Measurements from ENCODE around the gene TBC1D16.
A peak's percentile ranks its signal among the peaks of the same experiment; 100 is the strongest.
"Not testable (repeated sequence)": the region's sequence is repeated elsewhere in the genome, so short reads cannot be mapped to it uniquely, and the experiment has no call there.

TBC1D16 gene

DNA sequence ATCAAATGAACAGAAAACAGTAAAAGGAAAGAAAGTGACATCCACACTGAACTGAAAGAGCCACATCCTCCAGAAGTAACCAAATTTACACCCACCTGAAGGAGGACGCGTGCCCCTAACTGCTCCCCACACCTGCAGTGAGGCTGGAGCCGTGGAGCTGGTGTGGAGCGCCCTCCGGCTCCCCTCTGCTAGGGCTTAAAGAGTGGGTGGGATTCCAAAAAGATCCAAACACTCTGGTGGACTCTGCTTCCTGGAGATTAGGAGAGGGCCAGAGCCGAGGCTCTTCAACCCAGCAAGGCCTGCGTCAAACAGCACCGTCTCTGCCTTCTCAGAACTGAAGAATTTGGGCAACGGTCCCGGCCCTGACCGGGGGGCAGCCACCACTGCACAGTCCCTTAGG is 16.0 kb upstream of the TBC1D16 start:
- no peak for DNase-seq

DNA sequence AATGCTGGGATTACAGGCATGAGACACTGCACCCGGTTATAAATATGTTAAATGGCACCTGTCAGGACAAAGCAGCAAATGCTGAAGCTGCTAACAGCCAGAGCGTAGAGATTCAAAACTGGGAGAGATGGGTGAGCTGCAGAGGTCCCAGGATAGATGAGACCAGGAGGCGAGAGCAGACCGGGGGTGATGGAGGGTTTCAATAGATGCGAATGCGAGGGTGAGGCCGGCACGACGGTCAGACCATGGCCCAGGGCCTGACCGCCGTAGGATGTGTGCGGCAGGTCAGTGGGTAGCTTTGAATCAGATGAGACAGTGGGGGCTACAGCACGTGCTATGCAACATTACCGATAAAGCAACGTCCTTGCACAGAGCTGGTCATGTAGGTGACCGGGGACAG is 15.0 kb upstream of the TBC1D16 start:
- DNase-seq: no peak

DNA sequence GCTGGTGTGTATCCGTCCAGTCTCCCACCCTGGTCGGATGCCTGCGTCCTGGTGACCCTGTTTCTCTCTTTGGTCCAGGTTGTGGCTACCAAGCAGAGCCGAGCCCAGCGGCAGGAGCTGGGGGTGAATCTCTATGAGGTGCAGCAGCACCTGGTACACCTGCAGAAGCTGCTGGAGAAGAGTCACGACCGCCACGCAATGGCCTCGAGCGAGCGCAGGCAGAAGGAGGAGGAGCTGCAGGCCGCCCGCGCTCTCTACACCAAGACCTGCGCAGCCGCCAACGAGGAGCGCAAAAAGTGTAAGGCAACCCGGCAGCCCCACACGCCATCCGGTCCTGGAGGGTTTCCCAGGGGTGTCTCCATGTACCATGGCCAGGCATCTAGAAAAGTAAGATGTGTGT is 14.3 kb upstream of the TBC1D16 start:
- no peak for DNase-seq

DNA sequence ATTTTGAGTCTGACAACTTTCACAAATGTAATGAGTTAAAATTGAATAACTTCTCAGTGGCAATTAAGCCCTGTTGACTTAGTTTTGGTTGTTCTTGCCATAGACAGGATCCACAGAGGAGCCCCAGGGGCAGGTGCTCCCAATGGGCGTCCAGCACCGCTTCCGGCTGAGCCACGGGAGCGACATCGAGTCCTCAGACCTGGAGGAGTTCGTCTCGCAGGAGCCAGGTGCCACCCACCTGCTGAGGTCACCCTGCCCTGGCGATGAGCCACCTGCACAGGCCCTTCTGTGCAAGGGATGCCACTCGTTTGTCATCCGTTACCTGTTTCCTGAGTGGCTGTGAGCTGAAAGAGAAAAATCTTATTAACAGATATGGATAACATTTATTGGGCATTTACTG is 11.5 kb upstream of the TBC1D16 start:
- no peak for DNase-seq

DNA sequence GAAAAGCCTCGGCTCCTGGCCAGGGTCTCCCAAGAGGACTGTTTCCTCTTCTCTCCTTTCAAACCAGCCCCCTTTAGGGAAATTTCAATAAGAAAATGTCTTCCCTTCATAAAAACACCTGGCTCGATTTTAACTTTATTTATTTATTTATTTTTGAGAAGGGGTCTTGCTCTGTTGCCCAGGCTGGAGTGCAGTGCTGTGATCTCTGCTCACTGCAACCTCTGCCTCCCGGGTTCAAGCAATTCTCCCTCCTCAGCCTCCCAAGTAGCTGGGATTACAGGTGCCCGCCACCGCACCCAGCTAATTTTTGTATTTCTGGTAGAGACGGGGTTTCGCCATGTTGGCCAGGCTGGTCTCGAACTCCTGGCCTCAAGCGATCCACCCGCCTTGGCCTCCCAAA is 11.0 kb upstream of the TBC1D16 start:
- DNase-seq: not testable (repeated sequence)

DNA sequence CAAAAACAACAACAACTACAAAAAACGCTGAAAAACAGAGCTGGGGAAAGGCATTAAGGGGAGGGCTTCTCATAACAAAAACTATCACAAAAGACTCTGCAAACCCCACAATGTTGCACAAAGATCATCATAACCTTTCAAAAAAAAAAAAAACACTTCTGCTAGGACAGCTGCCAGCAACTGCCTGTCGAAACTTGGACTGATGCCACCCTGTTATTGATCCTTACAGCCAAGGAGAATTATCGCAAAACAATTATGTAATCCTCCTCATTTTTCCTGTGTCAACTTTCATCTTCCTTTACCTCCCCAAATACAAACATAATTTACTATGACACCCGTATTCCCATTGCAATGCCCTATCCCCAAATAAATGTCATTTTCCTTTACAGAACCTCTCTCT is 10.0 kb upstream of the TBC1D16 start:
- no peak for DNase-seq

DNA sequence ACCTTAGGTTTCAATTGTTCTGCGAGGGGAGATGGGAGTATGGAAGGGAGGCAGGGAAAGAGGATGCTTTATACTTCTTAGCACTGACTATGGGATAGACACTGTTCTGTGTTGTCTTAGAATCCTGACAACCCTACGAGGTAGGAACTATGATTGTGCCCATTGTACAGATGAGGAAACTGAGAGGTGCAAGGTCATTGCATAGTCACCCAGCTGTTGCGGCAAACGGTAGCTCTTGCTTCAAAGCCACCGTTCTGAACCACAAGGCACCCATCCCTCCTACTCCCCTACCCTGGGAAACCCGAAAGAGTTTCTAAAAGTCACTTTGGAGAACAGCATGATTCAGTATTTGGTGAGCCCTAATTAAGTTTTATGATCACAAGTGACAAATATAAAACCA is 8.3 kb upstream of the TBC1D16 start:
- no peak for DNase-seq

DNA sequence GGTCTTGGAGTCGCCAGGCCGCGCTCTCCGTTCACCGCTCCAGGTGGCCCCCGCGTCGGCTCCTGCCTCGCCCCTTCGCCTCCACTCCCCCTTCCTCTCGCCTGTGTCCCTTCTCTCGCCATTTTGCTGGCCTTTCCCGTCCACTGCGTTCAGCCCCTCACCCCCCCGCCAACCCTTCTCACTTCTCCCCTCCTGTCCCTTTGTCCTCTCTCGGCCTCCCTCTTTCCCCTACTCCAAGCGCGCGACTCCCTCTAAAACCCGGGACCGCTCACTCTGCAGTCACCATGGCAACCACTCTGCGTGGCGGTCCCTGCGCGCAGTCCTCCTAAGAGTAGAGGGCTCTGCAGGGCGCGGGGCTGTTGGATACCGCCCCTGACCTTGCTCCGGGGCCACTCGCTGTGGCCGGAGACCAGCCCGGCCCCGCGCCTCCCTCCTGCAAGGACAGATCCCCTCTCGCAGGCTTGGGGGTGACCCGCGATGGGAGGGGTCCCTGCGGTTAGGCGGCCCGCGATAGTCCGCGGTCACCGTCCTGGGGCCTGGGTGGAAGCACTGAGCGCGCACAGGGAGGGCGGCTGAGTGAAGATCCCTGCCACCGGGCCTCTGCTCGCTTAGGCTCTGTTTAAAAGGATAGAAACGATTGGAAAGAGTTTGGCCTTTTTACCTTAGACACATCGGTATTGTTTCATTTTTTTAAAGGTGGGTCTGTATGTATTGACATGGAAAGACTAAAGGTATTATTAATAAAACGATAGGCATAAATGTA is 1.2 kb upstream of the TBC1D16 start:
- DNase-seq: peak in 22 of 56 donors; percentile 18 to 69 (median 41)

DNA sequence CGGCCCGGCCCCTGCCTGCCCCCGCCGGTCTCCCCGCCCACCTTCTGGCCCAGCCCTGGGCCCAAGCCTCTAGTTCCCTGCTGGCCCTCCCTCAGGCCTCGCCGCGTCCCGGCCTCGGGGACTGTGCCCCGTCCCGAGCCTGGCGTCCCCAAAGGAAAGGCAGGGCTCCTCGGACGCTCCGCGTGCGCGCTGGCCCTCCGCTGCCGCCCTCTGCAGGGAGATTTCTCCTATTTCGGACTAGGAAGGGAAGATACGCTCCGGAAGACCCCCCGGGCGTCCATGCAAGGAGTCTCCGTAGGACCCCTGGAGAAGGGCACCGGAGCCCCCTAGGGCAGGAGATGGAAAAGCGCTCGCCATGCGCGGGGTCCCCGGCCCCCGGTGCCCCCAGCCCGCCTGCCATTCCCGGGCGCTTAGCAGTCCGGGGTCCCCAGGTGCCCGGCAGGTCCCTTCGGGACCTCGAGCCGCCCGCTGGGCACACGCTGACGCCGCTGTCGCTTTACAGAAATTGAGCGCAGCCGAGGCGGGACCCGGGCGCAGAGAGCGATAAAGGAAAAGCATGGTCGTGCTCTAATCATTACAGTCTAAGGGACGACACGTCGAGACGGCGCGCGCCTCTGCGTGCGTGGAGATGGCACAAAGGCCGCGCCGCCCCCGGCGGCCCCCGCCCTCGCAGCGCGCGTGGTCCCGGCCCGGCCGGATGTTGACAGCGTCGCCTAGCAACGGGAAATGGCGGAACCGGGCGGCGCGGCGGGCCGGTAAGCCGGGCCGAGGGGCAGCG is 454 bp upstream of the TBC1D16 start, which contains the start of gene CCDC40:
Gene CCDC40 (plus strand): TSS at position 706 of the 778 bp plus-strand sequence. CDS start 21 bp downstream, at position 727.
- DNase-seq: peak in 51 of 56 donors; percentile 15 to 82 (median 53)

DNA sequence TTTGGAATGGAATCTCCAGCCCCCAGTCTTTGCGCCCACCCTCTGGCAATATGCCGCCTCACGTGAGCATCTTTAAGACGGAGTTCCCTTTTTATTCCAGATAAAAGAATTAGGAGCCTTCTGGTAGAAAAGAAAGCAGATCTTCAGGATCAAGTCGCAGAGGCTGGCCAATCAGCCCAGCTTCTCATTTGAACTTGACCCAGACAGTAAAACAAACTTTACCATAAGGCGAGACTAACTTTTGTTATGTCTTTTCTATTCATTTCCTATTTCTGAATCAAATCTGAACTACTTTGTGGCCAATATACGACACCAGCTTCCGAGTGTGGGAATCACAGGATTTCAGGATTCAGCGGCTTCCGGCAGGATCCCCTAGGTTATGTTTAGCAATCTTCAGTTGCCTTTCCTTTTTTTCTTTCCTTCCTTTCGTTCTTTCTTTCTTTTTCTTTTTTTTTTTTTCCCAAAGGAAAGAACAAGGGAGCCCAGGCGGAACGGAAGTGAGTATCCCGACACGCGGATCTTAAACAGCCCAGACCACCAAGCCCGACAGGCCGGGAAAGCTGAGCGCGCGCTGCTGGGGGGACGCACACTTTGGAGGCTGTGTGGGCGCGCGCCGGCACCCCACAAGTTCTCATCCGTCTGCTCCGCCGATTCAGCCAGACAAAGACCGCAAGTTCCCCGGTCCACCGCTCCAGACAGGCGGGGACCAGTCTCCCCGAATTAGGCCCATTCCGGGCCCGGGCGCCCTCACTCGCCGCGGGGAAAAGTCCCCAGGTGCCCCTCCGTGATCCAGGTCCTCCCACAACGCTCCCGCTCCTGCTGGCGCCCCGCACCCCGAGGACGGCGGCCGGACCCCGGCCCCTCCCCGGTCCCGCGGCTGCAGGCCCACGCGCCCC is 633 bp downstream of the TBC1D16 start:
- DNase-seq: peak in 4 of 56 donors; percentile 10 to 43 (median 26)

DNA sequence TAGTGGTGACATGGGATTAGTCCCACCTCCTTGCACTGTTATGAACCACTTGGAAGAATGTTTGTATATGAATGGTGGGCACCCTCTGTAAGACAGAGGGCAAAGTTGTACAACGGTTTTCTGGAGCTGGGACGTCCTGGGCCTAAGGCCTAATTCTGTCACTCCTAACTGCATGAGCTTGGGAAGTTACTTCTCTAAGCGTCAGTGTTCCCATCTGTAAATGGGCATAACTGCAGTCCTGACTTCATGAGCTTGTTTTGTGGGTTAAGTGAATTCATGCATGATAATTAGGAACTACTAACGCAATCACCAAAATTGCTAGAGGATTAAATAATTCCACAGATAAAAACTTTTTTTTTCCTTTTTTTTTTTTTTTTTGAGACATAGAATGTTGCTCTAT is 1.8 kb downstream of the TBC1D16 start:
- DNase-seq: no peak

DNA sequence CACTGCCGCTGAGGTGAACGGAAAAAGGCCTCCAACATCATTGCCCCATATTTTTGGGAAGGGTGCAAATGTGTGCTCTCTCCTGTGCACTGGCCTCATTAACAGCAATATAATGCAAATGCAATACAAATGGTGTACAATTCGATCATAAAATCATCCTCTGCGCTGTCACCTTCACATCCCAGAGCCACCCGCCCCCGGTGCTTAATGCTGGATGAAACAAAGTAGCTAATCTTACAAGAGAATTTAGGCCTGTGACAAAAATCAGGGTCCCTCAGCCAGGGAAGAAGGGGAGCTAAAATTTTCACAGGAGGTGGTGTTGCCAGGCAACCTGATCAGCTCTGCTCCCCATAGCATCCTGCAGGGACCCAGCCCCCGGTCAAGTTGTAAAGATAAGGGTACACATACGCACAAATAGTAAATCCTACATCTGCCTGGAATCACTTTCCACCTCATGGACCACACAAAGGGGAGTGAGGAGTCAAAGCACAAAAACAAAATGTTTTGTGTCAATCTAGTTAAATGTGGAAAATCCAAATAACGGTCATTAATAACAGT is 3.0 kb downstream of the TBC1D16 start:
- DNase-seq: no peak

DNA sequence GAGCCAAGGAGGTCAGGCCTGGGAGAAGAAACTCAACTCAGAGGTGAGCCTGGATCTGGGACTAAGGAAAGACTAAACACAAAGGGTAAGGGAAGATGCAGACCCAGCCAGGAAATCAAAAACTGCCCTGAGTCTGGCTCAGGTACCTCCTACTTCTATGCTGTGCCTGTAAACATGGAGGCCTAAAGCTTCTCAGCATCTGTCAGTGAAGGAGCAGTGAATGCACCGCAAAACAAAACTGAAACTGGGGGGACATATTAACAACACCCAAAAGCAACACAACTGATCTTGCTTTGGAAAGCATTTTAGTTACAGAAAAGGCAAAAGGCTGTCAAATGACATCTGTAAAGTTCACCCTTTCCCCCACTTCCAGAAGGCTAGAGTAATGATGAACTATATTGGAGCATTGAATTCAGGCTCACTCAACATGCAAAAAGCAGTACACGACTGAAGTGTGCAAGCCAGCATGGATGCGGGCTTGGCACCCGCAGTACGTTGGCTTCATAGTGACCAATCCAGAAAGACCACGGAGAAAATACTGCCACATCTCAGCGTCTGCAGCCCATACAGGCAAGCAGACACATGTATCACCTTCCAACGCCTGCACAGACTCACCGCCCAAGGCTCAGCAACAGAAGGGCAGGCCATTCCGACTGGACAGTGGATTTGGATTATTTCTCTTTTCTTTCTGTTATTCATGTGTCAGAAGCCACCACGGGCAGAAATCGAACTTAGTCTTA is 3.8 kb downstream of the TBC1D16 start:
- DNase-seq: no peak

DNA sequence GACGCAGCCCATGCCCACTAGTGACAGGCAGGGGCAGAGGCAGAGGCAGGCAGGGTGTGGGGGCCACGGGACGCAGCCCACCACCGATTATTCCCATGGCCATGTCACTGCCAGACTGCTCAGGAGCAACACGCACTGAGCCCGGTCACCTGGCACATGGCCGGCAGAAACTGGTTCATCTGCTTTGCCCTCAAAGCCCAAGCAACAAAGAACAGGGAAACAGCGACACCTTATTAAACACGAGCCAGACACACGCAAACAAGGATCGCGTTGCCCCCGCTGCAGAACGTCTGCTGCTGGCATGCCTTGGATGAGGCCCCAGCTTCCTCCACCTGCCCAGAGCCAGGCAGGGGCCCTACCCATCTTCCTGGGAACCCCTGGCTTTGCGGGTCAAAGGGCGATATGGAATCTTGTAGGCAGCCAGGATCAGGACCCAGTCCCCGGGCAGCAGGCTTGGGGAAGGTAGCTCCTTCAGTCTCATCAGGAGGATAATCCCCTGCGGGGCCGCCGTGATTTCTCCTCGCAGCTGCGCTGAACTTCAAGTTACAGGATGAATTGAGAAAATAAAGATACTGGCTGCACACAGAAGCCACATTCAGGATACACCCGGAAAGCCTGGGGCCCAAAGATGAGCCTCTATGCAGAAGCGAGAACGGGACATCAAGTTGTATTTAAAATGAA is 4.8 kb downstream of the TBC1D16 start:
- DNase-seq: no peak

DNA sequence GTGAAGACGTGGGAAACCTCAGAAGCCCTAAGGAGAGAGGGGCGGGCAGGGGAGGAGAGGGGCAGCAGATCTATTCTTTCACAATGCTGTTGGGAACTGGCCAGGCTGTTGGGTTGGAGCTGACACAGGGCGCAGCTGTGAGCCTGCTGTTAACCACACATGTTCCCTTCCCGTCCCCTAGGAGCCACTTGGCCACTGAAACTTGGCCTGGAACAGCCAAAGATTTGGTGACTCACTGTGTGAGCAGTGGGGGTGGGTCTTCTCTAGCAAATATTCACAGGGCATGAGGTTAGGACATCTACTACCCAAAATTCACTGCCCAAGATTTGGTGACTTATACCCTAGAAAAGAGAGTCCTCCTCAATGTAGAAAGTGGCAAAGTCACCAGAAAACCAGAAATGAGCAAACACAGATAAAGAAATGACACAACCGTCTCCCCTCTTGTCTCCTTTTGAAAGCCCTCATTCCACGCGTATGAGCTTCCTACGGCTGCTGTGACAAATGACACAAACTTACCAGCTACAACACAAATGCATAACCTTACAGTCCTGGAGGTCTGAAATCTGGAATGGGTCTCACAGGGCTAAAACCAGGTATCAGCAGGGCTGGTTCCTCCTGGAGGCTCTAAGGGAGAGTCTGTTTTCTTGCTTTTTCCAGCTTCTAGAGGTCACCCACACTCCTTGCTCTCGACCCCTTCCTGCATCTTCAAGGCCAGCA is 6.3 kb downstream of the TBC1D16 start:
- peak in 7 of 56 donors; percentile 3 to 37 (median 12) for DNase-seq

DNA sequence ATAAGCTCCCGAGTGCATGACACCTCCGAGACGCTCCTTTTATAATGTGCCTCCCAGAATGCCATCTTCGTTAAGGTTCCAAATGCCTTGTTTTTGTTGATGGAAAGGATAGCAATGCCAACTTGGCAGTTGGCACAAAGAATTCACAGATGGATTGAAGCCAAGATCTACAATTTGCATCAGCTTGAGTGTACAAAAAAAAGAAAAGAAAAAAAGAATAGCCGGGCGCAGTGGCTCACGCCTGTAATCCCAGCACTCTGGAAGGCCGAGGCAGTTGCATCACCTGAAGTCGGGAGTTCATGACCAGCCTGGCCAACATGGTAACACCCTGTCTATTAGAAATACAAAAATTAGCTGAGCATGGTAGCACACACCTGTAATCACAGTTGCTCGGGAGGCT is 7.6 kb downstream of the TBC1D16 start:
- peak in 3 of 56 donors; percentile 4 to 10 (median 10) for DNase-seq

DNA sequence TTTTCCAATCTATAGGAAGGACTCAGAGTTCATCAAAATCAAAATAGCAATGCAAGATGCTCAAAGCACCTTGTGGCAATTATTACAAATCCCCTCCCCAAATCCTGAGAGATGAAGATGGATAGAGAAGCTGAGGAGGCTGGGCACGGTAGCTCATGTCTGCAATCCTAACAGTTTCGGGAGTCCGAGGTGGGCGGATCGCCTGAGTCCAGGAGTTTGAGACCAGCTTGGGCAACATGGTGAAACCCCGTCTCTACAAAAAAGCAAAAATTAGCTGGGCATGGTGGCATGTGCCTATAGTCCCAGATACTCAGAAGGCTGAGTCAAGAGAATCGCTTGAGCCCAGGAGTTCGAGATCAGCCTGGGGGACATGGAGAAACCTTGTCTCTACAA is 8.6 kb downstream of the TBC1D16 start:
- DNase-seq: no peak

DNA sequence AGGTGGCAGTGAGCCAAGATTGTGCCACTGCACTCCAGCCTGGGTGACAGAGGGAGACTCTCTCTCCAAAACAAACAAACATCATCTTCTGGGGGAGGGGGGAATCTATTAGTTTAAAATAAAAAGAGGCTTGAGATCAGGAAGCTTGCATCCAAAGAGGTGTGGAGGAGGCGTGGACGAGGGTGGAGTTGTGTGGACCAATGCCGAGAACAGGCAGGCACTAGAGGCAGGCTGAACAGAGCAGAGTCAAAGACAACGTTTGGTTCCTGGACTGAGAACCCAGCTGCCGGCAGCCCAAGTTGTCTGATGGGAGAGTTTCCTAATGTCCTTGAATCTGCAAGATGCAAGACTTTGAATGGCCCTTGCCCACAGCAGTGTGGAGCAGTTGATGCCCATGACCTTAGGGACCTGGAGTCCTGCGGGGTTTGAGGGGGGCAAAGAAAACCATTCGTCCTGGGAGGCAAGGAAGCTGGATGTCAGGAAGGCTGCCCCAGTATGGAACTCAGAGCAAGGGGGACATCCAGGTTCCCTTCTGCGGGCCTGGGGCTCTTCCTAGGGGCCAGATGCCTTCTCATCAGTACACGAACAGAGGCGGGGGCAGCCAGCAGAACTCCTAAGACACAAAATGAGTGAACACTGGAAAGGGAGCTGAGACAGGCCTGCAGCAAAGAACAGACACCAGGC is 9.2 kb downstream of the TBC1D16 start:
- DNase-seq: no peak

DNA sequence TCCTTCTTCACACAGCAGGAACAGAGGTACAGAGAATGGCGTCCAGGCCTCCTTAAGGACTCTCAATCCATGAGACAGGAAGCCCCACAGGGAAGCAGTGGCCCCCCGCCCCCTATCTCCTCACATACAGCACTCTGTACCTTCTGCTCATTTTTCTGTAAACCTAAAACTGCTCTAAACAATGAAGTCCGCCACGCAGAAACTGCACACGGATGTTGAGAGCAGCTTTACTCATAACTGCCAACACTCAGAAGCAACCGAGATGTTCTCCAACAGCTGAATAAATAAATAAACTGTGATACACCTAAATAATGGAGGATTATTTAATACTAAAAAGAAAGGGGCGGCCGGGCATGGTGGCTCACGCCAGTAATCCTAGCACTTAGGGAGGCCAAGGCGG is 9.9 kb downstream of the TBC1D16 start:
- no peak for DNase-seq
